Breast epithelium (tissue), 3 donors: ENCODE data around the gene CD86.

ENCODE experiments used
- CTCF ChIP-seq, 3 donors: fragments of 450-650 bp; IDR thresholded peaks; one replicate each; pipeline ENCODE4 v1.5.1; 2016 to 2017; ENCODE audit warnings: antibody characterized with exemption in 3 of 3, mild to moderate bottlenecking in 3 of 3, moderate library complexity in 3 of 3
- POLR2A ChIP-seq: fragments of 450-650 bp; IDR thresholded peaks from one replicate; pipeline ENCODE4 v1.6.1; 2016; ENCODE audit warnings: antibody characterized with exemption, mild to moderate bottlenecking, moderate library complexity
- POLR2AphosphoS5 ChIP-seq, 3 donors: sonication (generic); formaldehyde crosslinking; IDR thresholded peaks; one replicate each; pipeline ENCODE4 v1.6.1; 2017; ENCODE audit warnings: antibody characterized with exemption in 3 of 3

DNA sequence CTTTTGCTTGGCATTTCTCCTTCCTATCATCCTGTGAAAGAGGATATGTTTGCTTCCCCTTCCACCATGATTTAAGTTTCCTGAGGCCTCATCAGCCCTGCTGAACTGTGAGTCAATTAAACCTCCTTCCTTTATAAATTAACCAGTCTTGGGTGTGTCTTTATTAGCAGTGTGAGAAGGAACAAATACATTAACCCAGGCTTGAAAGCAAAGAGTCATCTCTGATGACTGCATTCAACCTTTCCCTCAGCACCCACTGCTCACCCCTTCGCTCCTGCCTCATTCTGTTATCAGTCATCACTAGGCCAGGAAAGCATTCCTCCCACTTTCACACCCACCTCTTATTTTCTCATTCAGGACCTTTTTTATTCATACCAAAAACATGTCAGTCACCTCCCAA is 68.7 kb downstream of the CD86 start:
- TF ChIP-seq CTCF (IDR thresholded peaks at IDR 0.05) (no peak), POLR2AphosphoS5 (IDR thresholded peaks at IDR 0.05) (no peak), POLR2A (no peak)
